Left ventricle myocardium superior (tissue), 1 donor: Measurements from ENCODE around the gene SLCO4A1. TPM values are rescaled to one million over a fixed set of nuclear protein-coding genes. Genes with fewer than 3 reads are reported as not detected.

Experiments used
- ATAC-seq: fragments of 200-7000 bp; cut with Tn5 transposase; one replicate; pipeline ENCODE4 v1.9.1; 2020; ENCODE audit warnings: mild to moderate bottlenecking, moderate library complexity
- DNase-seq: peaks from one replicate; pipeline ENCODE4 v3.0.0-alpha.2; 2020
- intact Hi-C: fragments of 100-400 bp; cut with micrococcal nuclease; formaldehyde crosslinking; loops from one replicate; pipeline ENCODE4 v1.11.0; 2022
- long read RNA-seq: library from polyadenylated mRNA; unstranded; transcript quantifications from one replicate; pipeline ENCODE4 v2.0.0, GENCODE V29; 2021
- total RNA-seq: library from RNA; stranded (reverse); fragmentation: NEBNext Ultra II Directional; extraction: Animal tissue kit (Norgen Biotek cat#: 25700); gene quantifications from one replicate; pipeline ENCODE4 v1.2.1, GENCODE V29; 2021
- donor health status: DM: no; HTN: yes; CAD: no; lungs with severe emphysema.

The SLCO4A1 gene, protein sequence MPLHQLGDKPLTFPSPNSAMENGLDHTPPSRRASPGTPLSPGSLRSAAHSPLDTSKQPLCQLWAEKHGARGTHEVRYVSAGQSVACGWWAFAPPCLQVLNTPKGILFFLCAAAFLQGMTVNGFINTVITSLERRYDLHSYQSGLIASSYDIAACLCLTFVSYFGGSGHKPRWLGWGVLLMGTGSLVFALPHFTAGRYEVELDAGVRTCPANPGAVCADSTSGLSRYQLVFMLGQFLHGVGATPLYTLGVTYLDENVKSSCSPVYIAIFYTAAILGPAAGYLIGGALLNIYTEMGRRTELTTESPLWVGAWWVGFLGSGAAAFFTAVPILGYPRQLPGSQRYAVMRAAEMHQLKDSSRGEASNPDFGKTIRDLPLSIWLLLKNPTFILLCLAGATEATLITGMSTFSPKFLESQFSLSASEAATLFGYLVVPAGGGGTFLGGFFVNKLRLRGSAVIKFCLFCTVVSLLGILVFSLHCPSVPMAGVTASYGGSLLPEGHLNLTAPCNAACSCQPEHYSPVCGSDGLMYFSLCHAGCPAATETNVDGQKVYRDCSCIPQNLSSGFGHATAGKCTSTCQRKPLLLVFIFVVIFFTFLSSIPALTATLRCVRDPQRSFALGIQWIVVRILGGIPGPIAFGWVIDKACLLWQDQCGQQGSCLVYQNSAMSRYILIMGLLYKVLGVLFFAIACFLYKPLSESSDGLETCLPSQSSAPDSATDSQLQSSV
- 9.4 TPM for total RNA-seq
- long read RNA-seq, partial matches to known transcripts, result 2 of 13 reads
- long read RNA-seq, other reads (novel, unspliced or antisense), result 8 of 13 reads

DNA sequence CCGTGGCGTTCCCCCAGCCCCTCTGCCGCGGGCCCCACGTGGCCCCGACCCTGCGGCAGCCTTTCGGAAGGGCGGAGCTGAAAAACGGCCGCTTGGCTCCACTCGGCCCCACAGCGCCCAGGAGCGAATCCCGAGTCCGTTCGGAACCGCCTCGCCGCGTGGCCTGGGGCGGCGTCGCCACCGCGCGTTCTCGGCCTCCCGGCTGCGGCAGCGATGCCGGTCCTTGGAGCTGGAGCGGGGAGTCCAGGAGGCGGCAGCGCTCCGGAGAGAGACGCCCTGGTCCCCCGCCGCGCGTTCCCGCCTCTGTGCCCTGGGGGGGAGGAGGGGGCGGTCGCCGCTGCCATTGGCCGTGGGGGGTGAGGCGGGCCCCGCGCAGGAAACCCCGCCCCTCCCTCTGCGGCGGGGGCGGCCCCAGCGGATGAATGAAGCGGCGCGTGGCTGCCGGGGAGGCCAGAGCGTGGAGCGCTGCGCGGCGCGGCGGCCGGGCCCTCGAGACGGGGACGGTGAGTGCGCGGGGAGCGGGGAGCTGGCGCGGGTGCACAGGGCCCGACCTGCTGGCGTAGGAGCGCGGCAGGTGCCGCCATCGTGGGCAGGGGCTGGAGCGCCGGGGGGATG lies at the start of gene SLCO4A1:
TSS of gene SLCO4A1 (plus strand) at position 453 of the 615 bp plus-strand sequence. CDS start 13,952 bp downstream, outside the sequence.
- ATAC-seq, result peak; percentile 90
- DNase-seq, result peak; percentile 87
- intact Hi-C loops, result no loop called here

GRCh38 chr20:62592506-62593177 lies 49.7 kb upstream of the SLCO4A1 start:
- ATAC-seq, result no peak
- peak; percentile 5 for DNase-seq
- intact Hi-C loops, result no loop called here

- ATAC-seq (no peak), DNase-seq (peak; percentile 12)
- intact Hi-C loops, result no loop called here
Measured at GRCh38 chr20:62593616-62594015, 48.7 kb upstream of the SLCO4A1 start.

DNA sequence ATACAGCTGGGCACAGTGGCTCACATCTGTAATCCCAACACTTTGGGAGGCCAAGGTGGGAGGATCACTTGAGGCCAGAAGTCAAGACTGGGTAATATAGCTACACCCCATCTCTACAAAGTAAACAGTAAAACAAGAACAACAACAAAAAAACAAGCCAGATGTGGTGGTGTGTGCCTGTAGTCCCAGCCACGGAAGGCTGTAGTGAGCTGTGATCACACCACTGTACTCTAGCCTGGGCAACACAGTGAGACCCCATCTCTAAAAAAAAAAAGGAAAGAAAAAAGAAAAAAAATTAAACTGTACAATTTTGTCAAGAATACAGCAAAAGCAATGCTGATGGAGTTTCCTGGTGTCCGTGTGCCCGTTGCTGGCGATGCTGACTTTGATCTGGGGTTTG lies 47.2 kb upstream of the SLCO4A1 start:
- intact Hi-C loops, result no loop called here
- ATAC-seq, result no peak
- DNase-seq, result no peak

DNA sequence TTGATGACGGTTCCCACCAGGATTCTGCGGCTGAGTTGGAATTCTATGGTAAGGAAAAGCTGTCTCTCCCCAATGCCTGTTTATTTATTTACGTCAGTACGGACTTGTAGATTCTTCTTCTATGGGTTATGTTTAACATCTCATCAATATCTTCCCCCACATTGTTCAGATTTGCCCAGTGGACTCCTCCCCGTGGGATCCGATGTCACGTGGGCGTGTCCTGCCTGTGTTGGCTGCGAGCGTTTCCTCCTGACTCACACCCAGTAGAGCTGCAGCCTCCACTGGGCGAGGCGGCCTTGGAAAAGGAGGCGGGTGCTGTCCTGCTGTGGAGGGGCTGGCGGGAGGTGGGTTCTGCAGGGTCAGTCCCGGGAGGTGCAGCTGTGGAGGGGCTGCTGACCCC lies 46.8 kb upstream of the SLCO4A1 start:
- intact Hi-C loops, result no loop called here
- DNase-seq, result peak; percentile 68
- ATAC-seq, result peak; percentile 60

- DNase-seq (peak; percentile 20), ATAC-seq (no peak)
- intact Hi-C loops, result no loop called here
Measured at GRCh38 chr20:62596486-62596885, 45.8 kb upstream of the SLCO4A1 start.

DNA sequence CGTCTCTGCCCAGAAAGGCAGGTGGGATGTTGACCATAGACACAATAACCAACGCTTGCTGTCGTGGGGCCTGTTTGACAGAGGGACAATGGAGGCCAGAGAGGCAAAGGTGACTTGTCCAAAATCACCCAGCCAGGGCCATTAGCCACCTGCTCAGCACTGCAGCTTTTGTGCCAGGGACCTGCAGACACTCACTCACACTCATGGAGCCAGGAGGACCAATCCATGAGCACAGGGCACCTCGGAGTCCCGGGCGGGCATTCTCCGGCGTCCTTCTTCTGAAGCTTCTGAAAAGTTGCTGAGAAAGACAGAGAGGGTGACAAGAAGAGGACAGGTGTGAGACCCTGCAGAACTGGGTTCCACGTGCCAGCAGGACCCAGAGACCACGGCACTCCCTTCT lies 45.4 kb upstream of the SLCO4A1 start:
- intact Hi-C loops, result no loop called here
- no peak for ATAC-seq
- peak; percentile 9 for DNase-seq

- intact Hi-C loops, result no loop called here
- ATAC-seq (no peak), DNase-seq (peak; percentile 28)
Measured at GRCh38 chr20:62597416-62598115, 44.7 kb upstream of the SLCO4A1 start.

GRCh38 chr20:62598761-62599194 lies 43.5 kb upstream of the SLCO4A1 start:
- DNase-seq (peak; percentile 32), ATAC-seq (no peak)
- intact Hi-C loops, result no loop called here

- no peak for ATAC-seq
- intact Hi-C loops, result loop anchor here (10.0 kb wide), 1 partner anchor 175 kb away; the partner anchor contains the start of gene RBBP8NL
- DNase-seq, result peak; percentile 21
Measured at GRCh38 chr20:62599216-62600110, 42.8 kb upstream of the SLCO4A1 start.

GRCh38 chr20:62601172-62601571 lies 41.1 kb upstream of the SLCO4A1 start:
- ATAC-seq (no peak), DNase-seq (peak; percentile 2)
- intact Hi-C loops, result loop anchor here (10.0 kb wide), 1 partner anchor 176 kb away; the partner anchor contains the start of gene RBBP8NL

GRCh38 chr20:62601714-62602113 lies 40.6 kb upstream of the SLCO4A1 start:
- intact Hi-C loops, result loop anchor here (10.0 kb wide), 1 partner anchor 177 kb away; the partner anchor contains the start of gene RBBP8NL
- ATAC-seq, result no peak
- no peak for DNase-seq

DNA sequence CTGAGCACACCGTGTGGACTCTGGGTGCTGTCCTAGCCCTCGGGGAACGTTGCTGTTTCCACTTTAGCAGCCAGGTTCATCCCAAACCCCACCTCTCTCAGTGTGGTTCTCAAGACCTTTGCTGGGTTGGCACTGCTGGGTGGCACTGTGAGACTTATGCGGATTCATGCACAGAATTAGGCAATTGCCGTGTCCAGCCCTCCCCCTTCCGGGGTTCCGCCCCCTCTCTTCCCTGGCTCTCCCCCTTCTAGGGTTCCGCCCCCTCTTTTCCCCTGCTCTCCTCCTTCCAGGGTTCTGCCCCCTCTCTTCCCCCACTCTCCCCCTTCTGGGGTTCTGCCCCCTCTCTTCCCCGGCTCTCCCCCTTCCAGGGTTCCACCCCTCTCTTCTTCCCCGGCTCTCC lies 39.8 kb upstream of the SLCO4A1 start:
- ATAC-seq (peak; percentile 26), DNase-seq (peak; percentile 53)
- intact Hi-C loops, result loop anchor here (10.0 kb wide), 1 partner anchor 178 kb away; the partner anchor contains the start of gene RBBP8NL

- intact Hi-C loops, result loop anchor here (10.0 kb wide), 1 partner anchor 178 kb away; the partner anchor contains the start of gene RBBP8NL
- peak; percentile 63 for DNase-seq
- peak; percentile 74 for ATAC-seq
Measured at GRCh38 chr20:62603021-62603906, 39.0 kb upstream of the SLCO4A1 start.

GRCh38 chr20:62603907-62604785 lies 38.2 kb upstream of the SLCO4A1 start:
- peak; percentile 33 for DNase-seq
- ATAC-seq, result no peak
- intact Hi-C loops, result loop anchor here (10.0 kb wide), 1 partner anchor 179 kb away; the partner anchor contains the start of gene RBBP8NL
